Stimulated activated CD4-positive, alpha-beta T cell treated with anti-CD3 and anti-CD28 coated beads, Interleukin-15, amount 100 ng/mL, for 1 hour (primary cell): Measurements from ENCODE around the gene PROM1.

ENCODE experiments used
- DNase-seq, 2 donors: peaks; one replicate each; pipeline ENCODE4 v3.0.0-alpha.2; 2020; ENCODE audit warnings: low read depth in 1 of 2, low spot score in 1 of 2

Gene PROM1

DNA sequence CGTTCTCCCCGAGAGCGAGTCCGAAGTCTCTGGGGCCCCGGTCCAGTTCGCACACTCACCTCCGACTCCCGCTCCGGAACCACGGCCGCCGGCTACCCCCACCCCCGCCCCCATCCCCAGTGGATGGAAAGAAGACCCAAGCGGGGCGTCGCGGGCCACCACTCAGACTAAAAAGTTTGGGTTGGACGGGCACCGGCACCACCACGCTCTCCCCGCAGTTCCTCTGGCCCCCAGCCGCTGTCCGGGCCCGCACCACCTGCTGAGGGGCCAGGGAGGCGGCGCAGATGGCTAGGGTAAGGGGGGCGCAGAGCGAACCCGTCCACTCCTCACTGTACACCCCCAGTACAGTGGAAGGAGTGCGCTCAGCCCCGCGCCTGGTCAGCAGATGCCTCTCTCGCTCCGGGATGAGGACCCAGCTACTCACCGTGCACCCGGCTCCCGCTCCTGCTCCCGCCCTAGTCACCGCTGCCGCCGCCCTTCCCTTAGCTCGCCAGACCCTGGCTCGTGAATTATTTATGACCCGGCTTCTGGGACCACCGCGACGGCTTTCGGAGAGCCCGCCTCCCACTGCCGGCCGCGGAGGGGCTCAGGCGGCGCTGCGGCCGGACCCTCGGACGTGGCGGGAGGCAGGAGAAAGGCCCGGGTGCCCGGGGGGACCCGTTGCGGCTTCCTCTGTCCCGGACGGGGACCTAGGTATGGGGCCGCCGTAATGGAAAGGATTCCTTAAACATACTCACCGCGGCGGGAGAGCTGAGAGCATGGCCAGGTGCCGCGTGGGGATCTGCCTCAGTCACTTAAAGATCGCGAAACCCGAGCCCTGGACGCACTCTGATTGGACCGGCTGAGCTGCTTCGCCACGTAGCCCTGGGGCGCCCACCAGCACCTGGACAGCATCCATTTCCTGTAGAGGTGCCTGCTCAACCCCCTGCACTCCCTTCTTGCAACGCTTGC is at the start of gene PROM1:
Gene PROM1, minus strand, starts transcription at position 783 of the 951 bp plus-strand sequence. CDS start 8,117 bp downstream, outside the sequence.
- DNase-seq = no peak

GRCh38 chr4:16133406-16133805 is 49.6 kb upstream of the PROM1 start:
- DNase-seq = no peak

DNA sequence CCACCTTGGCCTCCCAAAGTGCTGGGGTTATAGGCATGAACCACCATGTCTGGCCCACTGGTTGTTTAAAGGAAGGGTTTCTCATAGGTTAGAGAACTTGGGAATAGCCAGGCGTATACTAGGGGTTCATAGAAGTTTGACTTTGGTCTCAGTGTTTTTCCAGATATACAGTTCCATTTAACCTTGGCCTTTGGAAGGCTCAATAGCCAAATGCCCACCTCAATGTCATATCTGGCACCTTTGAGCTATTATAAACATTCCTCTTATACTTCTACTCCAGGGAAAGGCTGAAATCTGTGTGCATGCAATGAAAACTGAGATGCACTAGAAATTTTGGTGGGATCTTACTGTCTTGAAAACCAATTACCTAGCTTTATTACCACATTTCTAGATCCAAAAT is 47.5 kb upstream of the PROM1 start:
- no peak for DNase-seq

DNA sequence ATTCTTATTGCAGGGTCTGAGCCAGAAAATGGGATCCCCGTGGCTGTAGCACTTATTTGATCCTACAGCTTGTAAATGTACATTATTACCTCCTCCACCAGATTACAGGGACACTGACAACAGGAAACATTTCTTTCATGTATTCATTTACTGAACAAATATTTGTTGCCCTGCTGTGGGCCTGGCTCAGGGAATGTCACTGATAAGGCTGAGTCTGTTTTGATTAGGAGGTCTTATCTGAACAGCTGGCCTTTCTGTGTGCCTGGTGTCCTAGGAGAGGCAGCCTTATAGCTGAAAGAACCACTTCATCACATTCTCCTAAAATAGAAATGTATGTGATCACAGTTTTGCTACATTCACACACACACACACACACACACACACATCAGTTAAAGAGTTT is 45.5 kb upstream of the PROM1 start:
- no peak for DNase-seq

- DNase-seq = no peak
Observed at GRCh38 chr4:16126714-16127113, 42.9 kb upstream of the PROM1 start.

GRCh38 chr4:16125571-16126445 is 42.0 kb upstream of the PROM1 start:
- DNase-seq = no peak

- no peak for DNase-seq
Observed at GRCh38 chr4:16124232-16124631, 40.4 kb upstream of the PROM1 start.

GRCh38 chr4:16123356-16124084 is 39.7 kb upstream of the PROM1 start:
- no peak for DNase-seq

DNA sequence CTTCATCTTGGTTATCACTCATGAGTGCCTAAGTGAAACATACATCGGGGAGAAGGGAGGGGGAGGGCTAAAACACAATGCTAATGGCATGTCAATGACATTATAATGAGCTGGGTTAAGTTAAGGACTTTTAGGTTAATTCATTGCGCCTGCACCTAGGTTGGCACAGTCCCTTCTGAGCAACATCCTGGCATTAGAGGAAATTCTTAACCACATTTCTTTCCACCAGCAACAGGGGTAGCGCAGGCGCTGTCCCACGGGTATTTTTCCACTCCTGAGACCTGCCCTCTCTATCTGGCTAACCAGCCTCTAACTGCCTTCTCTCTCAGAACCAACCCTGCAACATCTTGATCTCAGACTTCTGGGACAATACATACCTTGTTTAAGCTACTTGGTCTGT is 39.0 kb upstream of the PROM1 start:
- DNase-seq = peak in 1 of 2 donors; percentile 3

GRCh38 chr4:16122308-16122711 is 38.5 kb upstream of the PROM1 start:
- DNase-seq = no peak

DNA sequence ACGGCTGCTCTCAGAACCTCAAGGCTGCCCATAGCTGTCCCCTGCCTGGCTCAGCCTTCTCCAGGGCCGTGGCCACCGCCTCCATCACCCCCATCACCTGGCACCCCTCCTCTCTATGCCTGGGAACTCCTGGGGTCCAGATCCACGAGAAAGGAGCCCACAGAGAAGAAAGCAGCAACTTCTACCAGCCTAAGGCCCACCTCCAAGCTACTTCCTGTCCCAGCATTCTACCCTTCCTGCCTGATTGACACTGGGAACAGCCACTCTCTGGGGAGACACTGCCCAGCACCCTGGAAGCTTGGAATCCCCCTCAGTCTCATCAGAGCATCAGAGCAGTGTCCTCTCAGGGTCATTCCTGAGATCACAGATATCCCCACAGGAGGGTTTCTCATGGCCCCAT is 36.9 kb upstream of the PROM1 start:
- DNase-seq = no peak

DNA sequence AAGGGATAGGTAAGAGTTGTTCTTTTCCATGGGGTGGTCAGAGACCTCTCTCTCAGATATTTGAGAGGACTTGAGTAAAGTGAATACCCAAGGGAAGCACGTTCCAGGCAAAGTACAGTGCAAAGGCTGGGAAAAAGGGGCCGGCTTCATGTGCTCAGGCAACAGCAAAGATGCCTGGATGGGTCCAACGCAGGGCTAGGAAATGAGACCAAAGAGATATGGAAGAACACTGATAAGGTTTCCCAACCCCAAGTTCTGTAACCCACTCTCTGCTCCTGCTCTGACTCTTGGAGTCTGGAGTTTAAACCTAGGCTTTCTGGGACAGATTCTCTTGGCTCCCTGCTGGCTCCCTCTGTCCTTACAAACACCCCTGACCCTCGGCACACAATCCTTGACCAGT is 36.2 kb upstream of the PROM1 start:
- DNase-seq = no peak

GRCh38 chr4:16118090-16118489 is 34.3 kb upstream of the PROM1 start:
- no peak for DNase-seq

GRCh38 chr4:16117164-16117563 is 33.3 kb upstream of the PROM1 start:
- DNase-seq = no peak

DNA sequence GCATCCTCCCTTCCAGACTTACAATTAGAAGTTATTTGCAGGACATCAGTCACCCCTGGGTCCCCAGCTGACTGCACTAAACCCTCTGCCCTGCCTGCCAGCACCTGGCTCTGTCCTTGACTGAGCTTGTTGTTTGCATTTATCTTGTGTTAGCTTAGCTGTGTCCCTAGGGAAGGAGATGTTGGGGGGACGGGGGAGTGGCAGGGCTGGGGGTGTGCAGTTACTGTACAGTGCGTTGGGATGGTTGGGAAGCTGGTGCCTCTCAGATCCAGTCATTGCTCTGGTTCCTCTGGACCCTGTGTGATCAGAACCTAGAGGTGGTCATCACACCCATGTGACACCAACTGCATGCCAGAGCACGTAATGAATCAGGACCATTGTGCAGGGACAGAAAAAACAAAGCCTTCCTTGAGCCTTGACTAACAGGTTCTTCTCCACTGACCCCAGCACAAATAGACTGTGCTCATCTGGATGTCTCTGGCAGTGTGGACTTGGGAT is 32.7 kb upstream of the PROM1 start:
- DNase-seq = no peak

- no peak for DNase-seq
Observed at GRCh38 chr4:16116019-16116418, 32.2 kb upstream of the PROM1 start.

GRCh38 chr4:16114546-16114945 is 30.7 kb upstream of the PROM1 start:
- DNase-seq = no peak

DNA sequence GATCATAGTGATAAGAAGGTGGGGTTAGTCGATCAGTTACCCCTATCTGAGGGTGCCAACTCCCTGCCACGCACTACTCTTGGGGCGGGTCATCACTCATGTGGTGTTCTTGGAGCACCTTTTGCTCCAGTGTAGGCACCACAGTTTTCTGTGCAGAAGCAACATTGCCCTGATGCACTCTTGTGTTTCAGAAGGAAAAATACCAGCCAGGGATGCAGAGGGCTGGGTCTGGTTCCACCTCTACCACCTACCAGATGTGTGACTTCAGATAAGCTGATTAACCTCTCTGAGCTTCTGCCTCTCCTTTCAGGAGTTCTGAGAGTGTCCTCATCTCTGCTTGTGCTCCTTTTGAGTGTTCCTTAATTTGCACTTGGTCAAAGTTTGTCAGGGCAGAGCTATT is 29.9 kb upstream of the PROM1 start:
- DNase-seq = no peak

- DNase-seq = no peak
Observed at GRCh38 chr4:16111533-16111932, 27.7 kb upstream of the PROM1 start.

DNA sequence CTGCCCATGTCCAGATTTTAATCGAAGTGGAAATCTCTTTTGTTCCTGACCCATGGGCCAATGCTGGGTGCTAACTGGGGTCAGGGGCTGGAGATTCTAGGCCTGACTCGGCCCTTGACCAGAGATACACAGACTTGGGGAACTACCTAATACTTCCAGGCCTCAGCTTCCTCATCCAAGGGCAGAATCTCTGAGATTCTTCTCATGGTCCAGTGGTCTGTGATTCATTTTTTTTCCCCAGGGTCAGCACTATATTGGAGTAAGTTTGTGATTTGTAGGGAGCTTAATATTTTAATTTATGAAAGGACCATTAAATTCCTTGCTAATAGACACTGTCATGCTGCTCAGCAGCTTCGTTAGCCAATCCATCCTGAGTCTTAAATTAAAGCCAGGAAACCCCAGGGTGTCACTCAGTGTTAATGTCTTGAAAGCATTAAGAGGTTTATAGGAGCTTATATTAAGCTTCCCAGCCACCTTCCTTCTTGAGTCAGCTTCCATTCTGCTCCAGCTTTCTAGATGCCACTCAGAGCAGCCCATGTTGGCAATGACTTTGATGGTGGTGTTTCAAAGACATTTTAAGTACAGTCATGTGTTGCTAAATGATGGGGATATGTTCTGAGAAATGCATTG is 27.0 kb upstream of the PROM1 start:
- no peak for DNase-seq

GRCh38 chr4:16110199-16110598 is 26.4 kb upstream of the PROM1 start:
- DNase-seq = no peak
